HG03135 (cell line): Measurements from ENCODE around the gene NDUFS7.
"Not testable (repeated sequence)": the region's sequence is repeated elsewhere in the genome, so short reads cannot be mapped to it uniquely, and the experiment has no call there.

Experiments
- ATAC-seq: cut with Tn5 transposase; IDR thresholded peaks from one replicate; pipeline ENCODE4 v1.9.1; 2021; ENCODE audit warnings: mild to moderate bottlenecking, moderate library complexity; ENCODE audit not compliant: unreplicated experiment

The NDUFS7 gene

GRCh38 chr19:1416014-1416841 lies 32.5 kb downstream of the NDUFS7 start:
- ATAC-seq = no peak

GRCh38 chr19:1417145-1417544 lies 33.4 kb downstream of the NDUFS7 start:
- ATAC-seq = no peak

DNA sequence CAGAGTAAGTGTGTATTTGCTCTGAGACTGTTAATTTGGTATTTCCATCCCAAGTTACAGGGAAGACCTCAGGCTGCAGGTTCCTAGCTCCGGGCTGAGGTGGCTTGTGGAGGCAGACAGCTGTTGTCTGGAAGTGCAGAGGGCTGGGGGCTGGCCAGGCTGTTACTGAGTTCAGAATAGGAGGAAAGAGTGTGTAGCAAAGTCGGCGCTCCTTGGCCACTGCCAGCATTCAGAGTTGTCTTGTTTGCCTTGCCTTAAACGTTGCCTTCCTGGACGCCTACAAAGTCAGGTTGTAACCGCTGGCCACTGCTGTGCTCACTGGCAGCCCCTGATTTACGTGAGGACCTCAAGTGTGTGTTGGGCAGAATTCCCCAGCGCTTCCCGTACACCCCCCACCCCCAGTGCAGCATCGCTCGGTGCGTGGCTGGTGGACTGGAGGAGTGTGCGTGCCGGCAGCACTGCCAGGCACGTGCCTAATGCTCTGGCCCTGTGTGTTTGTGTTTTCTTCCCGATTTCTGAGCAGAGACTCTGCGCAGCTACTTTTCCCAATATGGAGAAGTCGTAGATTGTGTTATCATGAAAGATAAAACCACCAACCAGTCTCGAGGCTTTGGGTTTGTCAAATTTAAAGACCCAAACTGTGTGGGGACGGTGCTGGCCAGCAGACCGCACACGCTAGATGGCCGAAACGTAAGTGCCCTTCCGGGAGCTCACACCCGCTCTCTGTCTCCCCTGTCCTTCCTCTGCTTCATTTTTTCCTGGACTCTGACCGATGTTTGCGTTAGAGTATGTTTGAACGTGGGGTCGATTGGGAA lies 34.2 kb downstream of the NDUFS7 start:
- ATAC-seq = no peak

GRCh38 chr19:1418496-1418775 lies 34.7 kb downstream of the NDUFS7 start:
- ATAC-seq = no peak

DNA sequence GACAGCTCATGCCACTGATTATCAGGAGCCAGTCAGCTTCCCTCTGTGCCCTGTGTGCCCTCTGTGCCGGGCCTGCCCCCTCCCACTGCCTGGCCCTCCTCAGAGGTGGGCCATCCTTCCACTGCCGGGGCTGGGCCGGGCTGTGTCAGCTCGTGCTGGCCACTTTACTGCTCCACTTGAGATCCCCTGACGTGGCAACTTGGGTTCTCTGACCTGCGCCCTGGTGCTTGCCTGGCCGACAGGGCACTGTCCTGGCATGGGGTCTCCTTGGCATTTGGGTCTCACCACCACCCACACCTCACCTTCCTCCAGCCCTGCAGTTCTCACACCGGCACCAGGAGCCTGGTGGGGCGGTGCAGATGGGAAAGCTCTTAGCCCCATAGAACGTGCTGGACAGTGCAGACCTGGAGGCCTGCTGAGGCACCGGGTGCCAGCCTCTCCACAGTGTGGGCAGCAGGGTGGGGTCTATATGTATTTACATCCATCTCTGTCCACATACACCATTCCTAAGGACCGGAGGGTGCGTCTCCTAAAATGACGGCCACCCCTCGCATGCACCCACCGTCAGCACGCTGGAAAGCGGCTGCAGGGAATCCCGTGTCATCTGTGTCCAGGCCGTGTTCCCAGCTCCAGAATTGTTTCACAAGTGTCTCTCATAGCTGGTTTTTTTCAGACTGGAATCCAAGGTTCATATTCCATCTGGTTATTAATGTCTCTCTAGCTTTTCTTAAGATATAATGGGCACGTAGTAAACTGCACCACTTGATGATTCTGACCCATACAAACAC lies 35.4 kb downstream of the NDUFS7 start:
- no peak for ATAC-seq

DNA sequence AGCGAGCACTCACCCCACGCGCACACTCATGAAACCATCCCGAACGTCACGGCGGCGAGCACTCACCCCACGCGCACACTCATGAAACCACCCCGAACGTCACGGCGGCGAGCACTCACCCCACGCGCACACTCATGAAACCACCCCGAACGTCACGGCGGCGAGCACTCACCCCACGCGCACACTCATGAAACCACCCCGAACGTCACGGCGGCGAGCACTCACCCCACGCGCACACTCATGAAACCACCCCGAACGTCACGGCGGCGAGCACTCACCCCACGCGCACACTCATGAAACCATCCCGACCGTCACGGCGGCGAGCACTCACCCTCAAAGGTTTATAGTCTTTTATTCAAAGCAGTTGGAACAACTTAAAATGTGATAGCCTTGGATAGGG lies 36.4 kb downstream of the NDUFS7 start:
- ATAC-seq = not testable (repeated sequence)

GRCh38 chr19:1420590-1420989 lies 36.9 kb downstream of the NDUFS7 start:
- ATAC-seq = no peak

DNA sequence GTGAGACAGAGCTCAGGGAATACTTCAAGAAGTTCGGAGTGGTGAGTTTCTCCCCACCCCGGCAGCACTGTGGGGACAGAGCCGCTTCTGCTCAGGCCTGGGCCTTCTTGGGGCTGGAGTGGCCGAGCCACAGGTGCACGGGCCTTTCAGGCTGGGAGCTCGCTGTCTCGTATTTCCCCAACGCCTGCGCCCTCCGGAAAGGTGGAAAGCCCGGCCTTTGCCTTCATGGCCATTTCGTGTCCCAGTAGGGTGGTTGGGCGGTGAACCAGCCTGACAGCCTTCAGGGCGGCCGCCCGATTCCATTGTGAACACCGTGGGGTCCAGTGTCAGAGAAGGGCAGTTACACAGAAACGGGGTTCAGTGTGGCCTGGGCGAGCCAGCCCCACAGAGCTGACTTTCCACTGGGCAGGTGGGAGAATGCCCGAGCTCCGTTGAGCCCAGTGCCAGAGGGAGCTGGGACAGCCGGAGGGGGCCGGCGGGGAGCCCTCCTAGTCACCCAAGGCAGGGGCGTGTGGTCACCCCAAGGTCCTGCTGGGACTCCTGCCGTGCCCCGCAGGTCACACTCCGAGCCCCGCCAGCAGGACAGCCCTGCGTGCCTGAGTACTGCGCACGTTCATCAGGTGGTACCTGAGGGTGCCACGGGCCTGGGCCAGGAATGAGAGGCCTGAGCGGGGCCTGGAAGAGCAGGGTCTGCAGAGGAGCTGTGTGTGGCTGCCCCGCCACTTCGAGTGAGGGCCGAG lies 37.7 kb downstream of the NDUFS7 start:
- no peak for ATAC-seq

GRCh38 chr19:1421958-1422305 lies 38.2 kb downstream of the NDUFS7 start:
- ATAC-seq = no peak

GRCh38 chr19:1422360-1422759 lies 38.7 kb downstream of the NDUFS7 start:
- no peak for ATAC-seq

DNA sequence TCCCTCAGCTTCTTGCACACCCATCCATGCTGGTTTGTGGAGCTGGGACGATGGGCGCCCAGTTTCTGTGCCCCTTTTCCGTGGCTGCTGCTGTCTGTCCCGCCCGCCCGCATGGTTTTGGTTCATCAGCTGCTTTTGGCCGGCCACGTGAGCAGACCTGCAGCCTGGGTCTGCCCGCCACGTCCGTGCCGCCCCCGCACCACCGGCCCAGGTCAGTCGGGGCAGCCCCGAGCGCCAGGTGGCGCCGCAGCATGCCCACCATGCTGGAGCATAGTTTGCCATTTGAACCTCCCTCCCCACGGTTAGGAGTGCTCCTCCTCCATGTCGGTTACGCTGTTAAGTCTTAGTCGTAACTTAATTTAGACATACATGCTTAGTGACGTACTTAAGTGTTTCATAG lies 39.2 kb downstream of the NDUFS7 start:
- no peak for ATAC-seq

GRCh38 chr19:1423436-1424191 lies 39.9 kb downstream of the NDUFS7 start:
- ATAC-seq = no peak

GRCh38 chr19:1424192-1424955 lies 40.7 kb downstream of the NDUFS7 start:
- no peak for ATAC-seq

GRCh38 chr19:1425102-1425837 lies 41.6 kb downstream of the NDUFS7 start:
- no peak for ATAC-seq

- no peak for ATAC-seq
Observed at GRCh38 chr19:1425902-1426301, 42.2 kb downstream of the NDUFS7 start.

GRCh38 chr19:1426736-1427135 lies 43.0 kb downstream of the NDUFS7 start:
- ATAC-seq = no peak

- ATAC-seq = no peak
Observed at GRCh38 chr19:1427221-1427920, 43.7 kb downstream of the NDUFS7 start.

DNA sequence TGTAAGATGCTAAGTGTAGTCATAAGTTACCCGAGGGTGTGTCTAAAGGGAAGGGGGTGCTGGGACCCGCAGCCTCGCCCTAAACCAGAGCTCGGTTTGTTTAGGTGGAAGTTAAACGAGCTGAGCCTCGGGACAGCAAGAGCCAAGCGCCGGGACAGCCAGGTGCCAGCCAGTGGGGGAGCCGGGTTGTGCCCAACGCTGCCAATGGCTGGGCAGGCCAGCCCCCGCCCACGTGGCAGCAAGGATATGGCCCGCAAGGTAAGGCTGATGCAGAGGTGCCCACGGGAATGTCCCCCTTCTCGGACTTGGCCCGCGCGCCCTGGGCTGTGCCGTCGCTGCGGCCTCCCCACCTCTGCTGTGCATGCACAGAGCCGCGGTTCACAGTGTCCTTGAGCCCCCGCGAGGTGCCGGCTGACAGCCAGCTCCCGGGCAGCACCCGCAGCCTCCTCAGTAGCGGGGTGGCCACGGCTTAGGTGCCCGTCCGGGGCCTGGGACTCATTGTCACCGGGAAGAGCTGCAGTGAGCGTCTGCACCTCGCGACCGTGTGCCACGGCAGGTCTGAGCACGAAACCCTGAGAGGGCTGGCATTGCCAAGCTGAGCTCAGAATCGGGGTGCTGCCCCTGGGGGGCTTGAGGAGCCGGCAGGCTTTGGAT lies 45.2 kb downstream of the NDUFS7 start:
- ATAC-seq = no peak
